ENCODE results near the gene GPR89B.
"Not testable (repeated sequence)": the region's sequence is repeated elsewhere in the genome, so short reads cannot be mapped to it uniquely, and the experiment has no call there.

The GPR89B gene

GRCh38 chr1:147928236-147929132 lies at the start of gene GPR89B:
TSS of gene GPR89B (plus strand) at chr1:147928420. CDS start at chr1:147928537, 117 bp downstream.
- H3K27me3 ChIP-seq (replicated peaks; ENCODE audit: control insufficient read depth, insufficient read depth, low read length); H3K4me1 ChIP-seq (ENCODE audit: control insufficient read depth, insufficient read depth, low read length); H3K36me3 ChIP-seq (ENCODE audit: control insufficient read depth, insufficient read depth, low read length, severe bottlenecking); H3K9me3 ChIP-seq (ENCODE audit: control insufficient read depth, low read length): not testable (repeated sequence)
- peak within 1 kb of the TSS; percentile 89 for H3K4me3 ChIP-seq (ENCODE audit: low read length)
- DNase-seq (ENCODE audit: low read depth) = peak; percentile 91
- peak within 1 kb of the TSS; percentile 82 for H3K9ac ChIP-seq (ENCODE audit: low read length)

DNA sequence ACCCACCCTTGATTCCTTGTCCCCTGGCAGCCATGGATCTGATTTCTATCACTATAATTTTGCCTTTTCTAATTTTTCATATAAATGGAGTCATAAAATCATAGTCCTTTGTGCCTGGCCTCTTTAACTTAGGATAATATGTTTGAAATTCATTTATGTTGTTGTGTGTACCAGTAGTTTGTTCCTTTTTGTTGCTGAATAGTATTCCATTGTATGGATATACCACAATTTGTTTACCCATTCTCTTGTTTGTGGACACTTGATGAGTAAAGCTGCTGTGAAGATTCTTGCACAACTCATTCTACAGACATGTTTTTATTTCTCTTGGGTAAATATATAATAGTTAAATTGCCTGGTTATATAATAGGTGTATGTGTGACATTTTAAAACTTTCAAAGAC lies 48.3 kb upstream of the GPR89B start:
- H3K9me3 ChIP-seq (ENCODE audit: control insufficient read depth, low read length) = peaks cover 3% of the 10 kb centered on the region
- no peaks in the 10 kb centered on the region for H3K36me3 ChIP-seq (ENCODE audit: control insufficient read depth, insufficient read depth, low read length, severe bottlenecking)
- no peaks in the 10 kb centered on the region for H3K4me1 ChIP-seq (ENCODE audit: control insufficient read depth, insufficient read depth, low read length)
- DNase-seq (ENCODE audit: low read depth) = no peak
- H3K9ac ChIP-seq (ENCODE audit: low read length) = no peak overlapping the region
- H3K27me3 ChIP-seq (replicated peaks; ENCODE audit: control insufficient read depth, insufficient read depth, low read length) = no peaks in the 10 kb centered on the region
- no peak overlapping the region for H3K4me3 ChIP-seq (ENCODE audit: low read length)

- H3K9ac ChIP-seq (ENCODE audit: low read length) = no peak overlapping the region
These were observed 45.7 kb upstream of the GPR89B start for GRCh38 chr1:147882535-147882934.

GRCh38 chr1:147890177-147890790 lies 37.9 kb upstream of the GPR89B start:
- Histone ChIP-seq H3K9me3 (ENCODE audit: control insufficient read depth, low read length) (no peaks in the 10 kb centered on the region), H3K27me3 (replicated peaks; ENCODE audit: control insufficient read depth, insufficient read depth, low read length) (peaks cover 11% of the 10 kb centered on the region), H3K4me3 (ENCODE audit: low read length) (no peak overlapping the region), H3K9ac (ENCODE audit: low read length) (no peak overlapping the region), H3K4me1 (ENCODE audit: control insufficient read depth, insufficient read depth, low read length) (no peaks in the 10 kb centered on the region), H3K36me3 (ENCODE audit: control insufficient read depth, insufficient read depth, low read length, severe bottlenecking) (no peaks in the 10 kb centered on the region)
- DNase-seq (ENCODE audit: low read depth) = peak; percentile 59

More at GRCh38 chr1:147882535-147882934, 45.7 kb upstream of the GPR89B start:
- H3K9me3 ChIP-seq (ENCODE audit: control insufficient read depth, low read length) = peaks cover 3% of the 10 kb centered on the region
- no peaks in the 10 kb centered on the region for H3K4me1 ChIP-seq (ENCODE audit: control insufficient read depth, insufficient read depth, low read length)
- no peak for DNase-seq (ENCODE audit: low read depth)
- H3K27me3 ChIP-seq (replicated peaks; ENCODE audit: control insufficient read depth, insufficient read depth, low read length) = no peaks in the 10 kb centered on the region
- H3K4me3 ChIP-seq (ENCODE audit: low read length) = no peak overlapping the region
- H3K36me3 ChIP-seq (ENCODE audit: control insufficient read depth, insufficient read depth, low read length, severe bottlenecking) = no peaks in the 10 kb centered on the region

DNA sequence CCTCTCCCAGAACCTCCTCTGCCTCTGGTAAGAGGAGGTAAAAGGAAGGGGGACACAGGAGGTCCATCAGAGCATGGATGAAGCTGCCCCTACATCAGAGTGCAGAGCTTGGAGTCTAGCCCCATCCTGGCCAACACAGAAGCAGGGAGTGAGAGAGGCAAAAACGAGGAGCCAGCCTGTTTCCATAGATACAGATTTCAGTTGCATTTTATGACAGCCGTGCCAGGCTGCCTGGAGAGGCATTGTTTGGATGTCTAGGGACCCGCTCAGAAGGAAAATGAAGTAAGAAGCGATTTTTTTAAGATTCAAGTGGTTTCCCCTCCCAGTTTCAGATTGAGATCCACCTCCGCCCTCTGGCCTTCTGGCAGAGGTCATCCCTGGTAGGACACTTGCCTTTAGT lies 37.1 kb upstream of the GPR89B start:
- no peak for DNase-seq (ENCODE audit: low read depth)
- H3K27me3 ChIP-seq (replicated peaks; ENCODE audit: control insufficient read depth, insufficient read depth, low read length) = peaks cover 11% of the 10 kb centered on the region
- H3K4me1 ChIP-seq (ENCODE audit: control insufficient read depth, insufficient read depth, low read length) = no peaks in the 10 kb centered on the region
- H3K9ac ChIP-seq (ENCODE audit: low read length) = no peak overlapping the region
- H3K4me3 ChIP-seq (ENCODE audit: low read length) = no peak overlapping the region
- no peaks in the 10 kb centered on the region for H3K9me3 ChIP-seq (ENCODE audit: control insufficient read depth, low read length)
- no peaks in the 10 kb centered on the region for H3K36me3 ChIP-seq (ENCODE audit: control insufficient read depth, insufficient read depth, low read length, severe bottlenecking)

- peaks cover 11% of the 10 kb centered on the region for H3K27me3 ChIP-seq (replicated peaks; ENCODE audit: control insufficient read depth, insufficient read depth, low read length)
- H3K9ac ChIP-seq (ENCODE audit: low read length) = no peak overlapping the region
- no peaks in the 10 kb centered on the region for H3K4me1 ChIP-seq (ENCODE audit: control insufficient read depth, insufficient read depth, low read length)
- DNase-seq (ENCODE audit: low read depth) = no peak
- no peaks in the 10 kb centered on the region for H3K9me3 ChIP-seq (ENCODE audit: control insufficient read depth, low read length)
- H3K4me3 ChIP-seq (ENCODE audit: low read length) = no peak overlapping the region
- H3K36me3 ChIP-seq (ENCODE audit: control insufficient read depth, insufficient read depth, low read length, severe bottlenecking) = no peaks in the 10 kb centered on the region
These were observed 36.0 kb upstream of the GPR89B start for GRCh38 chr1:147892216-147892615.

DNA sequence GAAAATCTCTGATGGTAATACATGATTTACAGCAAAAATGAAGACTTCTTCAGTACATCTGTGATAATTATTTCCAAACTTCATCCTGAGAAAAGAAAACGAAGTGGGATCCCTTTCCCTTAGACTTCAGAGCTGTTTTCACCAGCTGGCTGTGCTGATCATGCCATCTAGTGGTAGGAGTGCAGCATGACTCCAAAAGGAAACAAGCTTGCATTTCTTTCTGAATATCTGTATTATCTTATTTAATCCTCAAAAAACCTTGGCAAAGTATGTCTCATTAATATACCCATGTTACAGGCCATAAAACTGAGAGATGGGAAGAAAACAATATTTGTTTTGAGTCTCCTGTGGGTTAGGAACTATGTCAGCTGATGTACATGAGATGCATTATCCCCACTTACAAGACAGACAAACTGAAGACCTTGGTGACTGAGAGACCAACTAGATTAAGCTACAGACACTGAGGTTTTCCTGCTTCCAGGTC lies 35.4 kb upstream of the GPR89B start:
- Histone ChIP-seq H3K9me3 (ENCODE audit: control insufficient read depth, low read length) (no peaks in the 10 kb centered on the region), H3K9ac (ENCODE audit: low read length) (no peak overlapping the region), H3K4me1 (ENCODE audit: control insufficient read depth, insufficient read depth, low read length) (no peaks in the 10 kb centered on the region), H3K4me3 (ENCODE audit: low read length) (no peak overlapping the region), H3K36me3 (ENCODE audit: control insufficient read depth, insufficient read depth, low read length, severe bottlenecking) (no peaks in the 10 kb centered on the region), H3K27me3 (replicated peaks; ENCODE audit: control insufficient read depth, insufficient read depth, low read length) (peaks cover 11% of the 10 kb centered on the region)
- peak; percentile 85 for DNase-seq (ENCODE audit: low read depth)

- H3K9me3 ChIP-seq (ENCODE audit: control insufficient read depth, low read length) = no peaks in the 10 kb centered on the region
- H3K27me3 ChIP-seq (replicated peaks; ENCODE audit: control insufficient read depth, insufficient read depth, low read length) = peaks cover 19% of the 10 kb centered on the region
- H3K36me3 ChIP-seq (ENCODE audit: control insufficient read depth, insufficient read depth, low read length, severe bottlenecking) = no peaks in the 10 kb centered on the region
- no peak overlapping the region for H3K4me3 ChIP-seq (ENCODE audit: low read length)
- no peaks in the 10 kb centered on the region for H3K4me1 ChIP-seq (ENCODE audit: control insufficient read depth, insufficient read depth, low read length)
- DNase-seq (ENCODE audit: low read depth) = no peak
- H3K9ac ChIP-seq (ENCODE audit: low read length) = no peak overlapping the region
These were observed 33.1 kb upstream of the GPR89B start for GRCh38 chr1:147895123-147895522.

DNA sequence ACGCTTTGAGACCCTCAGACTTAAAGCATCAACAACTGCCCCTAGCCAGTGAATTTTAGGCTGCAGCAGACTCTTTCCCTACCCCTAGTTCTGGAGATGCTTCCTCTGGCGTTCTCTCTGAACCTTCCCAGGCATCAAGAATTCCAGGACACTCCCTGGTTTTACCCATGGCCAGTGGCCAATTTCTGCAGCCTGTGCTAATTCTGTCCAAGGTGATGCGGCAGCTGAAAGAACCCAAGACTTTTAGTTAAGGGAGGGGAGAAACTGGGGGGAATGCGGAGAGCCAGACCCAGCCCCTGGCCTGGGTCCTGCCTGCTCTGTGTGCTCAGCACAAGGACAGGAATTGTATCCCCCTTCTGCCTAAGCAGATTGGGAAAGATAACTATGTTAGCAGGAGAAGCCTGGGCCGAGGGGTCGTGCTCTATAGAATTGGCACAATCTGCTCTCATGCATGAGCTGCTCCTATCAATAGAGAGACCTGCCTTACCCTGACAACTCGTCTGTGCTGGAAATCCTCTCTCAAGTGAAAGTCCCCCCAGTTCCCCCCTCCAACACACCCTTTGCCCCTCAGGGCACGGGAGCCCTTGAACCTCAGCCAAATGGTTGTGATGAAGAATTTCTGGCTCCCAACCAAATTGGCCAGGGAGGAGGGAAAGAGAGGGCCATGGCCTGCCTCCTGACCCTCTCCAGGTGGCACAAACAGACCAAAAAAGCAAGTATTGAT lies 31.0 kb upstream of the GPR89B start:
- Histone ChIP-seq H3K9ac (ENCODE audit: low read length) (no peak overlapping the region), H3K27me3 (replicated peaks; ENCODE audit: control insufficient read depth, insufficient read depth, low read length) (peaks cover 9% of the 10 kb centered on the region), H3K9me3 (ENCODE audit: control insufficient read depth, low read length) (no peaks in the 10 kb centered on the region), H3K4me1 (ENCODE audit: control insufficient read depth, insufficient read depth, low read length) (no peaks in the 10 kb centered on the region), H3K4me3 (ENCODE audit: low read length) (no peak overlapping the region), H3K36me3 (ENCODE audit: control insufficient read depth, insufficient read depth, low read length, severe bottlenecking) (no peaks in the 10 kb centered on the region)
- DNase-seq (ENCODE audit: low read depth) = no peak

DNA sequence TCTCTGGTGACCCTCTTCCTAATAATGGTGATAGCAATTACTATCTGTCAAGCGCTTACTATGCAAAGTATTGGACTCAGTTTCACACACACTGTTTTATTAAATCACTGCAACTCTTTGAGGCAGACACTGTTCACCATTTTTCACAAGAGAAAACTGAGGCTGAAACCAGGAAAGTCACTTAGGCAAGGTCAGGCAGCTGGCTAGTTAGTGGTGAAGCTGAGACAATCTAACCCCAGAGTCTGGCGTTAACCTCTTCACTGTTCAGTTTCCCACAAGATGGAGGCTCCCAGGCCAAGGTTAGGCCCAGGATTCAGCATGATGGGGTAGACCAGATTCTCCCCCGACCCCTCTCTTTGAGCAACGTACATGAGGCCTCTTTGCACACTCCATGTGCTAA lies 30.4 kb upstream of the GPR89B start:
- no peak for DNase-seq (ENCODE audit: low read depth)
- Histone ChIP-seq H3K36me3 (ENCODE audit: control insufficient read depth, insufficient read depth, low read length, severe bottlenecking) (no peaks in the 10 kb centered on the region), H3K27me3 (replicated peaks; ENCODE audit: control insufficient read depth, insufficient read depth, low read length) (peaks cover 9% of the 10 kb centered on the region), H3K9me3 (ENCODE audit: control insufficient read depth, low read length) (no peaks in the 10 kb centered on the region), H3K4me3 (ENCODE audit: low read length) (no peak overlapping the region), H3K9ac (ENCODE audit: low read length) (no peak overlapping the region), H3K4me1 (ENCODE audit: control insufficient read depth, insufficient read depth, low read length) (no peaks in the 10 kb centered on the region)

- H3K9ac ChIP-seq (ENCODE audit: low read length) = no peak within 1 kb of the TSS
- H3K36me3 ChIP-seq (ENCODE audit: control insufficient read depth, insufficient read depth, low read length, severe bottlenecking) = no peaks in the 10 kb centered on the region
- H3K4me1 ChIP-seq (ENCODE audit: control insufficient read depth, insufficient read depth, low read length) = no peaks in the 10 kb centered on the region
- H3K9me3 ChIP-seq (ENCODE audit: control insufficient read depth, low read length) = no peaks in the 10 kb centered on the region
- DNase-seq (ENCODE audit: low read depth) = no peak
- no peak within 1 kb of the TSS for H3K4me3 ChIP-seq (ENCODE audit: low read length)
- peaks cover 11% of the 10 kb centered on the region for H3K27me3 ChIP-seq (replicated peaks; ENCODE audit: control insufficient read depth, insufficient read depth, low read length)
These were observed 25.9 kb upstream of the GPR89B start, which contains the start of gene GJA8 for GRCh38 chr1:147902253-147902845. TSS of gene GJA8 (plus strand) at chr1:147902795. CDS start at chr1:147907956, 5,161 bp downstream.
